Pancreas (tissue), 10 donors: ENCODE results near the gene SLMAP. TPM values are rescaled to one million over a fixed set of nuclear protein-coding genes. Genes with fewer than 3 reads are reported as not detected.
"Not testable (repeated sequence)": the region's sequence is repeated elsewhere in the genome, so short reads cannot be mapped to it uniquely, and the experiment has no call there.

Experiments used
- ATAC-seq, 4 donors: fragments of 200-7000 bp; cut with Tn5 transposase; one replicate each; pipeline versions ENCODE4 v1.8.0 to v1.9.1; 2020; ENCODE audit warnings: mild to moderate bottlenecking in 4 of 4, moderate library complexity in 4 of 4
- DNase-seq, 6 donors: peaks; one replicate each; pipeline ENCODE4 v3.0.0-alpha.2; 2020
- FAIRE-seq: peaks from 2 replicates; lab custom pipeline; 2012; peaks lifted over from hg19 to GRCh38; lab: Jason Lieb, UNC
- H3K27ac ChIP-seq, 4 donors: fragments of 200-600 bp; sonication (generic); 1 replicate in 3 of 4; 2 replicates in 1 of 4; pipeline versions ENCODE4 v1.5.0 to v1.8.0; 2020
- H3K27me3 ChIP-seq, 4 donors: fragments of 200-600 bp; one replicate each; pipeline ENCODE4 v1.8.0; 2021
- H3K36me3 ChIP-seq, 3 donors: fragments of 200-600 bp; sonication (generic) in 1 of 3; one replicate each; pipeline versions ENCODE4 v1.5.0 to v1.8.0; 2020 to 2021
- H3K4me1 ChIP-seq, 3 donors: fragments of 200-600 bp; one replicate each; pipeline ENCODE4 v1.8.0; 2021
- H3K4me3 ChIP-seq, 4 donors: fragments of 200-600 bp; sonication (generic) in 2 of 4; one replicate each; pipeline versions ENCODE4 v1.5.0 to v1.8.0; 2020 to 2021
- H3K9me3 ChIP-seq, 4 donors: fragments of 200-600 bp; one replicate each; pipeline ENCODE4 v1.8.0; 2021
- CTCF ChIP-seq, 4 donors: fragments of 200-600 bp; sonication (generic) in 3 of 4; IDR thresholded peaks; one replicate each; pipeline versions ENCODE4 v1.5.0 to v1.8.0; 2021; ENCODE audit warnings: antibody characterized with exemption in 4 of 4
- WGBS, 2 donors: extraction: QIAGEN DNeasy Blood & Tissue Kit; methylation state at CpG; one replicate each; pipeline ENCODE4 v1.1.7; 2013; 5-methylcytosine and 5-hydroxymethylcytosine counted together
- intact Hi-C, 3 donors: fragments of 100-400 bp; cut with DNase I; formaldehyde crosslinking; loops; one replicate each; pipeline versions ENCODE4 v1.11.1 to v1.14.2; 2022
- polyA plus RNA-seq, 2 donors: library from polyadenylated mRNA; stranded (reverse); fragments of 200-250 nt; gene quantifications; one replicate each; pipeline ENCODE4 v1.2.3, GENCODE V29; 2013
- total RNA-seq, 6 donors: library from RNA; stranded (reverse); fragmentation: NEBNext Ultra II Directional in 4 of 6; extraction: Animal tissue kit (Norgen Biotek cat#: 25700) in 4 of 6; gene quantifications; one replicate each; pipeline versions ENCODE4 v1.2.1 to v1.2.4, GENCODE V29; 2021 to 2023
- donor health status: healthy with polysubstance abuse.
- donor health status: DM: no; HTN: no; CAD: no; lungs with moderate emphysema.
- donor health status: DM: no; HTN: no; CAD: no.
- donor health status: control.
- donor health status: control.
- donor health status: Bipolar disorder and iron deficiency.
- donor health status: DM: yes; HTN: yes; CAD: no.
- donor health status: DM: no; HTN: no; CAD: no.
- donor health status: DM: no; HTN: no; CAD: no.
- donor health status: DM: yes; HTN: yes; CAD: no.

SLMAP gene
- total and polyA plus RNA-seq, 8 donors: 9.0 to 39.6 (median 22.7) TPM

GRCh38 chr3:57805674-57806073 lies 49.6 kb downstream of the SLMAP start:
- Histone ChIP-seq H3K27ac (no peak overlapping the region), H3K4me1 (peaks cover 17 to 30% (median 30%) of the 10 kb centered on the region in 3 donors), H3K27me3 (no peaks in the 10 kb centered on the region), H3K36me3 (no peaks in the 10 kb centered on the region), H3K4me3 (no peak overlapping the region), H3K9me3 (no peaks in the 10 kb centered on the region)
- 100% methylated on average over 1 of the region's 1 CpG for WGBS, 2 donors
- ATAC-seq (no peak), DNase-seq (no peak), FAIRE-seq (no peak)
- TF ChIP-seq CTCF (IDR thresholded peaks at IDR 0.05): no peak
- intact Hi-C loops: no loop called here

- DNase-seq, H3K27ac ChIP-seq, H3K27me3 ChIP-seq, H3K36me3 ChIP-seq, FAIRE-seq, ATAC-seq, H3K9me3 ChIP-seq, H3K4me3 ChIP-seq, intact Hi-C loops: not testable (repeated sequence)
- WGBS, 2 donors: 97 to 98% methylated on average over 5 of the region's 5 CpGs
- H3K4me1 ChIP-seq: peaks cover 17 to 29% (median 29%) of the 10 kb centered on the region in 3 donors
Measured at GRCh38 chr3:57806195-57806594, 50.1 kb downstream of the SLMAP start.

- WGBS, 2 donors: 91 to 96% methylated on average over 8 of the region's 8 CpGs
- no peak for FAIRE-seq
- no peak for DNase-seq
Measured at GRCh38 chr3:57808961-57809608, 53.0 kb downstream of the SLMAP start.

GRCh38 chr3:57809609-57809968 lies 53.5 kb downstream of the SLMAP start:
- ATAC-seq: no peak
- 95% methylated on average over 5 of the region's 5 CpGs for WGBS, 2 donors
- TF ChIP-seq CTCF (IDR thresholded peaks at IDR 0.05): no peak

More at GRCh38 chr3:57808961-57809608, 53.0 kb downstream of the SLMAP start:
- Histone ChIP-seq H3K4me3 (no peak overlapping the region), H3K4me1 (peaks cover 0 to 2% (median 1%) of the 10 kb centered on the region in 3 donors), H3K27me3 (no peaks in the 10 kb centered on the region), H3K27ac (no peak overlapping the region), H3K9me3 (no peaks in the 10 kb centered on the region), H3K36me3 (no peaks in the 10 kb centered on the region)
- ATAC-seq: no peak
- TF ChIP-seq CTCF (IDR thresholded peaks at IDR 0.05): no peak
- intact Hi-C loops: no loop called here

GRCh38 chr3:57810048-57810447 lies 53.9 kb downstream of the SLMAP start:
- peak in 1 of 4 donors; percentile 17 for ATAC-seq
- no peak overlapping the region for H3K4me3 ChIP-seq
- DNase-seq: no peak
- FAIRE-seq: no peak
- no peak overlapping the region for H3K27ac ChIP-seq
- H3K36me3 ChIP-seq: no peaks in the 10 kb centered on the region
- intact Hi-C loops: no loop called here
- no peaks in the 10 kb centered on the region for H3K9me3 ChIP-seq
- H3K27me3 ChIP-seq: no peaks in the 10 kb centered on the region
- H3K4me1 ChIP-seq: no peaks in the 10 kb centered on the region
- WGBS, 2 donors: 94 to 95% methylated on average over 7 of the region's 7 CpGs
- no peak for TF ChIP-seq CTCF (IDR thresholded peaks at IDR 0.05)

More at GRCh38 chr3:57809609-57809968, 53.5 kb downstream of the SLMAP start:
- no peak overlapping the region for H3K4me3 ChIP-seq
- DNase-seq (no peak), FAIRE-seq (no peak)
- H3K27me3 ChIP-seq: no peaks in the 10 kb centered on the region
- intact Hi-C loops: no loop called here
- H3K4me1 ChIP-seq: no peaks in the 10 kb centered on the region
- no peak overlapping the region for H3K27ac ChIP-seq
- H3K9me3 ChIP-seq: no peaks in the 10 kb centered on the region
- no peaks in the 10 kb centered on the region for H3K36me3 ChIP-seq
